Heart left ventricle (tissue), 16 donors: Measurements from ENCODE around the gene SPPL2B. TPM values are rescaled to one million over a fixed set of nuclear protein-coding genes. Genes with fewer than 3 reads are reported as not detected.

Source experiments
- ATAC-seq, 4 donors: fragments of 200-7000 bp; cut with Tn5 transposase; one replicate each; pipeline ENCODE4 v1.9.1; 2020 to 2022; ENCODE audit warnings: moderate library complexity in 4 of 4, mild to moderate bottlenecking in 3 of 4, moderate number of reproducible peaks in 1 of 4
- DNase-seq, 5 donors: peaks; one replicate each; pipeline ENCODE4 v3.0.0-alpha.2; 2020
- H3K27ac ChIP-seq, 12 donors: fragments of 200-600 bp; sonication (generic) in 4 of 12; one replicate each; pipeline versions ENCODE4 v1.5.0 to v1.8.0; 2016 to 2022; ENCODE audit warnings: mild to moderate bottlenecking in 2 of 12
- H3K27me3 ChIP-seq, 9 donors: fragments of 200-600 bp; sonication (generic) in 2 of 9; one replicate each; pipeline versions ENCODE4 v1.5.1 to v1.8.0; 2016 to 2022; ENCODE audit warnings: mild to moderate bottlenecking in 3 of 9
- H3K36me3 ChIP-seq, 9 donors: fragments of 200-600 bp; sonication (generic) in 2 of 9; one replicate each; pipeline versions ENCODE4 v1.5.0 to v1.8.0; 2018 to 2022; ENCODE audit warnings: mild to moderate bottlenecking in 2 of 9
- H3K4me1 ChIP-seq, 12 donors: fragments of 200-600 bp; sonication (generic) in 4 of 12; one replicate each; pipeline versions ENCODE4 v1.5.0 to v1.8.0; 2016 to 2022; ENCODE audit warnings: mild to moderate bottlenecking in 3 of 12
- H3K4me3 ChIP-seq, 12 donors: fragments of 200-600 bp; sonication (generic) in 4 of 12; one replicate each; pipeline versions ENCODE4 v1.5.0 to v1.8.0; 2017 to 2022; ENCODE audit warnings: mild to moderate bottlenecking in 9 of 12, moderate library complexity in 4 of 12
- H3K9me3 ChIP-seq, 12 donors: fragments of 200-600 bp; sonication (generic) in 4 of 12; one replicate each; pipeline versions ENCODE4 v1.5.0 to v1.8.0; 2016 to 2022; ENCODE audit warnings: mild to moderate bottlenecking in 1 of 12
- POLR2A ChIP-seq, 2 donors: fragments of 450-650 bp; IDR thresholded peaks; one replicate each; pipeline ENCODE4 v1.6.1; 2017; ENCODE audit warnings: antibody characterized with exemption in 2 of 2, mild to moderate bottlenecking in 2 of 2, moderate library complexity in 2 of 2
- WGBS, 4 donors: extraction: QIAGEN DNeasy Blood & Tissue Kit in 2 of 4; methylation state at CpG; one replicate each; pipeline versions ENCODE4 v1.1.5 to v1.1.7; 2013 to 2018; 5-methylcytosine and 5-hydroxymethylcytosine counted together
- intact Hi-C, 10 donors: fragments of 100-400 bp; cut with DNase I; formaldehyde crosslinking; loops; one replicate each; pipeline versions ENCODE4 v1.11.1 to v1.14.2; 2022
- polyA plus RNA-seq, 2 donors: library from polyadenylated mRNA; stranded (reverse); fragments of 200-250 nt; gene quantifications; one replicate each; pipeline ENCODE4 v1.2.3, GENCODE V29; 2013
- total RNA-seq, 9 donors: library from RNA; depleted of rRNA in 2 of 9; stranded (reverse); fragments of >200 nt in 2 of 9; fragmentation: NEBNext Ultra II Directional in 3 of 9; extraction: Animal tissue kit (Norgen Biotek cat#: 25700) in 3 of 9; gene quantifications; one replicate each; pipeline versions ENCODE4 v1.1.0 to v1.2.4, GENCODE V29; 2016 to 2023
- TF ChIP-seq, protein P1 (sequence below), 12 donors: fragments of 200-600 bp; sonication (generic) in 4 of 12; IDR thresholded peaks; one replicate each; pipeline versions ENCODE4 v1.5.0 to v1.8.0; 2018 to 2022; ENCODE audit warnings: antibody characterized with exemption in 12 of 12, mild to moderate bottlenecking in 5 of 12
- donor health status: ischemic (EF 13 %, LVEDD 7.1; RV severe dilation, severe dysfunction).
- donor health status: healthy with polysubstance abuse.
- donor health status: DM: no; HTN: yes; CAD: no.
- donor health status: DM: no; HTN: no; CAD: no.
- donor health status: ischemic (EF 25% LVEDD 6.9; RV normal size, moderate dysfunction).
- donor health status: ischemic (EF 25% LVEDD 5.7; RV mildly dilated, moderate dysfunction).
- donor health status: healthy.
- donor health status: DM: yes; HTN: yes; CAD: no.
- donor health status: ischemic (EF 35%, LVEDD 5.7; RV mildly dilated, moderate dysfunction).
- donor health status: nonischemic (EF 11% LVEDD 7.7; RV severe dilation, severe dysfunction).
- donor health status: DM: yes; HTN: yes; CAD: no.
- donor health status: PGD.
- donor health status: ischemic (EF 29% LVEDD 5.4; RV normal size, mild dysfunction).
- donor health status: nonischemic (EF 23%, LVEDD 6.1; RV moderate dilation, normal function).

The SPPL2B gene
- total and polyA plus RNA-seq, 11 donors, result 17.6 to 31.2 (median 21.6) TPM

DNA sequence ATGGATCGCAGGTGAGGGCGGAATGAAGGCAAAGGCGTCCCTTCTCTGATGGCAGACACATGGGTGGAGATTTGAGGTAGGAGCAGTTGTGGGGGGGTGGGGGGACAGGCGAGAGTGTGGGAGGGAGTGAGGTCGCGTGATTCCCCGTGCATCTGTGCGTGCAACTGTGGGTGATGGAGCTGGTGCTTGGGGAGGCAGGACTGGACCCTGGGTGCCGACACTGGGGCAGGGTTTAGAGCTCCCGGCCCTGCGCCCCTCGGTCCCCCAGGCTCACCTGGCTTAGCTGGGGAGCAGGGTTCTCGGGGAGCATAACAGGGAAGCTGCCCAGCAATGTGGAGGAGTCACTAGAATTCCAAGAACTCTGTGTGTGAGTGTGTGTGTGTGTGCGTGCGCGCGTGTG lies 34.9 kb downstream of the SPPL2B start:
- Histone ChIP-seq H3K4me1 (peaks cover 0 to 4% (median 0%) of the 10 kb centered on the region in 12 donors), H3K27me3 (peaks cover 8 to 49% (median 33%) of the 10 kb centered on the region in 9 donors), H3K4me3 (no peak overlapping the region), H3K27ac (no peak overlapping the region), H3K9me3 (no peaks in the 10 kb centered on the region), H3K36me3 (no peaks in the 10 kb centered on the region)
- ATAC-seq (no peak), DNase-seq (no peak)
- 76 to 79% (median 77%) methylated on average over 17 of the region's 17 CpGs for WGBS, 4 donors
- intact Hi-C loops, result no loop called here
- TF ChIP-seq, protein P1, sequence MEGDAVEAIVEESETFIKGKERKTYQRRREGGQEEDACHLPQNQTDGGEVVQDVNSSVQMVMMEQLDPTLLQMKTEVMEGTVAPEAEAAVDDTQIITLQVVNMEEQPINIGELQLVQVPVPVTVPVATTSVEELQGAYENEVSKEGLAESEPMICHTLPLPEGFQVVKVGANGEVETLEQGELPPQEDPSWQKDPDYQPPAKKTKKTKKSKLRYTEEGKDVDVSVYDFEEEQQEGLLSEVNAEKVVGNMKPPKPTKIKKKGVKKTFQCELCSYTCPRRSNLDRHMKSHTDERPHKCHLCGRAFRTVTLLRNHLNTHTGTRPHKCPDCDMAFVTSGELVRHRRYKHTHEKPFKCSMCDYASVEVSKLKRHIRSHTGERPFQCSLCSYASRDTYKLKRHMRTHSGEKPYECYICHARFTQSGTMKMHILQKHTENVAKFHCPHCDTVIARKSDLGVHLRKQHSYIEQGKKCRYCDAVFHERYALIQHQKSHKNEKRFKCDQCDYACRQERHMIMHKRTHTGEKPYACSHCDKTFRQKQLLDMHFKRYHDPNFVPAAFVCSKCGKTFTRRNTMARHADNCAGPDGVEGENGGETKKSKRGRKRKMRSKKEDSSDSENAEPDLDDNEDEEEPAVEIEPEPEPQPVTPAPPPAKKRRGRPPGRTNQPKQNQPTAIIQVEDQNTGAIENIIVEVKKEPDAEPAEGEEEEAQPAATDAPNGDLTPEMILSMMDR (IDR thresholded peaks at IDR 0.05), result no peak
- TF ChIP-seq POLR2A (IDR thresholded peaks at IDR 0.05), result no peak

DNA sequence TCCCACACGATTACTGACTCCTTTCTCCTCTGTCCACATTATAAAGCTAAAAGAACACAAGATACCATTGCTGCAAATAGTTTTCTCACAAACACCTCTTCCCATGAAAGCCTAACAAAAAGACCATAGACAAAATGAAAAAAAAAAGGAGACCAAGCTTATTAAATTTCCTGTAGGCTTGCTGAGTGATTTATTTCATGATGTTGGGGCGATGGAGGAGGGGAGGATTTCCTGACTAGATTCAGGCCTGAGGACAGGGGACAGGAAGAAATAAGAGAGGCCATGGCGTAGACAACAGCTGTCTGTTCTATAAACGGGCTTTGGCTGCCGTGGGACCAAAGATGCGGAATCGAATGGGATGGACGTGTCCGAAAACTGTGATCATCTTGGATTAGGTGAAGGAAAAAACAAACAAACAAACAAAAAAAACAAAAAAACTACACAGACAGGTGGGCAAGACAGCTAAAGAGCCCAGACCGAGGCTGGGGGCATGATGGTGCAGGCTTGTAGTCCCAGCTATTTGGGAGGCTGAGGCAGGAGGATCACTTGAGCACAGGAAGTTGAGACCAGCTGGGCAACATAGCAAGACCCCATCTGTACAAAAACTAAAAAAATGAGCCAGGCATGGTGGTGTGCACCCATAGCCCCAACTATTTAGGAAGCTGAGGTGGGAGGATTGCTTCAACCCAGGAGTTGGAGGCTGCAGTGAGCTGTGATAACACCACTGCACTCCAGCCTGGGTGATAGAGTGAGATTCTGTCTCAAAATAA lies 36.9 kb downstream of the SPPL2B start:
- DNase-seq, result no peak
- Histone ChIP-seq H3K9me3 (peaks cover 0 to 7% (median 0%) of the 10 kb centered on the region in 12 donors), H3K4me1 (peaks cover 0 to 4% (median 0%) of the 10 kb centered on the region in 12 donors), H3K27me3 (peaks cover 8 to 53% (median 28%) of the 10 kb centered on the region in 9 donors), H3K27ac (no peak overlapping the region), H3K36me3 (no peaks in the 10 kb centered on the region), H3K4me3 (no peak overlapping the region)
- TF ChIP-seq POLR2A (IDR thresholded peaks at IDR 0.05), result no peak
- TF ChIP-seq, protein P1 (IDR thresholded peaks at IDR 0.05), result no peak
- intact Hi-C loops, result no loop called here
- WGBS, 4 donors, result 35 to 55% (median 47%) methylated on average over 10 of the region's 10 CpGs
- no peak for ATAC-seq

DNA sequence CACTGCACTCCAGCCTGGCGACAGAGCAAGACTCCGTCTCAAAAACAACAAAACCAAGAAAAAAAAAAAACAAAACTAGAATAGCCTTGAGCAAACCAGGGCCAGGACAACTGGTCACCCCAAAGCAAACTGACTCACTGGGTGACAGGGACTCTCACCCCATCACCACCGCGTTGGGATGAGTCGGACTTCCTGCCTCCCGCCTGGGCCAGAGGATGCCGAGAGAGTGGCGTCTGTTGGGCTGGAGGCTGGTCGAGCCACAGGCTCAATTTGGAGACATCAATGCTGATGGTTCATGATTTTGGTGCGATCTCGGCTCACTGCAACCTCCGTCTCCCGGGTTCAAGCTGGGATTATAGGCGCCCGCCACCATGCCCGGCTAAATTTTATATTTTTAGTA lies 43.2 kb downstream of the SPPL2B start:
- no peak for DNase-seq
- Histone ChIP-seq H3K4me1 (no peaks in the 10 kb centered on the region), H3K9me3 (peaks cover 0 to 7% (median 0%) of the 10 kb centered on the region in 12 donors), H3K27me3 (peaks cover 0 to 25% (median 0%) of the 10 kb centered on the region in 9 donors), H3K4me3 (no peak overlapping the region), H3K27ac (no peak overlapping the region), H3K36me3 (no peaks in the 10 kb centered on the region)
- no peak for TF ChIP-seq POLR2A (IDR thresholded peaks at IDR 0.05)
- TF ChIP-seq, protein P1 (IDR thresholded peaks at IDR 0.05), result no peak
- 65 to 79% (median 74%) methylated on average over 16 of the region's 16 CpGs for WGBS, 4 donors
- intact Hi-C loops, result no loop called here
- ATAC-seq, result no peak

DNA sequence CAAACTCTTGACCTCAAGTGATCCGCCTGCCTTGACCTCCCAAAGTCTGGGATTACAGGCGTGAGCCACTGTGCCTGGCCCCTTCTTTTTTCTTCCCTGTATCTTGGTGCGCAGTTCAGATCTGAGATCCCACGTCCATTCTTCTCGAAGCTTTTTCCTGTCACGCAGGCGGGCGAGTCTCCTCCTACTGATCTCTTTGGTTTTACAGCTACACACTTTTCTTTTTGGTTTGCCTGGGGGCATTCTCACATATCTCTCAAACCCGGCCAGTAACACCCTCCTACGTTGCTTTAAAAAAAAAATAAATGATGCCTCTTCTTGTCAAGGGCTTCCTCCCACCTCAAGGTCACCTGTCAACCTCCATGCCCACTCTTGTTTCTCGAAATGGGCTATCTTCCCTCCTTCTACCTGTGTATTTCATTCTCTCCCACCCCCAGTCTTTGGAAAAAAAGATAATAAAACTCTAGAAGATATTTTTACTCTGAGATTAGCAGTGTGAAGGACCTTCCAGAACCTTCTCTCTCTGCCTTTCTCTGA lies 43.7 kb downstream of the SPPL2B start:
- H3K27ac ChIP-seq, result no peak overlapping the region
- H3K27me3 ChIP-seq, result peaks cover 0 to 25% (median 0%) of the 10 kb centered on the region in 9 donors
- no peak overlapping the region for H3K4me3 ChIP-seq
- 49 to 57% (median 53%) methylated on average over 11 of the region's 11 CpGs for WGBS, 4 donors
- ATAC-seq, result no peak
- DNase-seq, result no peak
- H3K4me1 ChIP-seq, result no peaks in the 10 kb centered on the region
- peaks cover 0 to 7% (median 0%) of the 10 kb centered on the region in 12 donors for H3K9me3 ChIP-seq
- intact Hi-C loops, result no loop called here
- no peak for TF ChIP-seq POLR2A (IDR thresholded peaks at IDR 0.05)
- TF ChIP-seq, protein P1 (IDR thresholded peaks at IDR 0.05), result no peak
- no peaks in the 10 kb centered on the region for H3K36me3 ChIP-seq
